Natural killer cell treated with Interleukin-12 subunit alpha and Interleukin-12 subunit beta and Interleukin-15 and Interleukin-18, amount 100 ng/mL, for 72 hours (primary cell): ENCODE measurements around the gene SFTPB. TPM values are rescaled to one million over a fixed set of nuclear protein-coding genes. Genes with fewer than 3 reads are reported as not detected.
A peak's percentile ranks its signal among the peaks of the same experiment; 100 is the strongest.
"Not testable (repeated sequence)": the region's sequence is repeated elsewhere in the genome, so short reads cannot be mapped to it uniquely, and the experiment has no call there.

ENCODE experiments used
- ATAC-seq, 2 donors: fragments of 150-1000 bp; cut with Tn5 transposase in 1 of 2; sonication (Bioruptor Pico), chemical (Tn5 transposase) in 1 of 2; 2 replicates each; pipeline ENCODE4 v1.10.0; 2021
- DNase-seq: peaks from one replicate; pipeline ENCODE4 v3.0.0; 2022; ENCODE audit warnings: low spot score
- H3K27ac Mint-ChIP-seq, 2 donors: 1 replicate in 1 of 2; 2 replicates in 1 of 2; pipeline ENCODE4 v1.8.0; 2022; ENCODE audit warnings: mixed read lengths in 2 of 2, mild to moderate bottlenecking in 1 of 2, moderate library complexity in 1 of 2
- H3K27me3 Mint-ChIP-seq, 2 donors: 1 replicate in 1 of 2; 2 replicates in 1 of 2; pipeline ENCODE4 v1.8.0; 2022; ENCODE audit warnings: mixed read lengths in 2 of 2
- H3K36me3 Mint-ChIP-seq: one replicate; pipeline ENCODE4 v1.8.0; 2022; ENCODE audit warnings: mixed read lengths
- H3K4me1 Mint-ChIP-seq, 2 donors: 1 replicate in 1 of 2; 2 replicates in 1 of 2; pipeline ENCODE4 v1.8.0; 2022; ENCODE audit warnings: low read depth in 2 of 2, mixed read lengths in 2 of 2, mild to moderate bottlenecking in 1 of 2
- H3K4me3 Mint-ChIP-seq: one replicate; pipeline ENCODE4 v1.8.0; 2022; ENCODE audit warnings: mixed read lengths
- H3K9me3 Mint-ChIP-seq: 2 replicates; pipeline ENCODE4 v1.8.0; 2022; ENCODE audit warnings: mixed read lengths
- total RNA-seq, 2 donors: library from RNA; stranded (reverse); gene quantifications; one replicate each; pipeline ENCODE4 v1.2.3, GENCODE V29; 2022

SFTPB gene
- not detected for total RNA-seq

DNA sequence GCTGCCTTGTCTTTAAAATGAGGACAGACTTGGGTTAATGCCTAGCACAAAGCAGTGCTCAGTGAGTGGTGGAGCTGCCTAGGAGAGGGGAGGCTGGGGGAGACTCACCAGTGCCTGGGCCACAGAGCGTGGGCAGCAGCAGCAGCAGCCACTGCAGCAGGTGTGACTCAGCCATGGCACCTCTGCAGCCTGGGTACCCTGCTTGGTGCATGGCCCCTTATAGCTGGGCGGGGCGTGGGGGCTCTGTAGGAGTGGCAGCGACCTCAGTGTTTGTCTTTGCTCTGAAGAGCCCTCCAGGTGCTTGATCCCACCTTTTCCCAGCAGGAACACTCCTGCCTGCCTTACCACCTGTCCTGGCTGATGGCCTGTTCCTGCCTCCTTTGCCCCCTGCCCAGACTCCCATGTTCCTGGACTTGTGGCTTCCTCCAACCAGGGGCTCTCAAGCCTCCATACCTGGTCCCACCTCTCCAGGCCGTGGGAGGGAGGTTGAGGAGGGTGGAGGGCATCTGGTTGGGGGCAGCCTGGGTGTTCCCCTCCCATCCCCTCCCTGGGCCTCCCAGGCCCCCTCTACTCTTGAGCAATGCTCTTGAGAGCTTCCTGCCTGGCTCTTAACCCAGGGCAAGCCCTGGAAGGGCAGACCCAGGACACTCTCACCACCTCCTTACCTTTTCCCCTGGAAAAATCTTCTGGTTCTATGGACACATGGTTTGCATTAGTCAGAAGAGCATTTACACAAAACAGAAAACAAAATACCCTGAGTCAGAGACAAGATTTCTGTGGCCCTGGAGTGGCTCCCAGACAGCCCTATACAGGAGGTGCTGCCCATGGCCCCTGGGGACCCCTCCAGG is at the start of gene SFTPB:
Gene SFTPB (minus strand): TSS at position 191 of the 848 bp plus-strand sequence. CDS start 16 bp downstream, at position 175.
- DNase-seq (no peak), ATAC-seq (no peak)
- Mint-ChIP-seq H3K9me3 (no peaks in the 10 kb centered on the region), H3K4me3 (no peak within 1 kb of the TSS), H3K4me1 (no peaks in the 10 kb centered on the region), H3K27me3 (no peaks in the 10 kb centered on the region), H3K27ac (no peak within 1 kb of the TSS), H3K36me3 (no peaks in the 10 kb centered on the region)

GRCh38 chr2:85717308-85718008 is 49.5 kb upstream of the SFTPB start:
- no peaks in the 10 kb centered on the region for H3K36me3 Mint-ChIP-seq
- H3K4me3 Mint-ChIP-seq = no peak overlapping the region
- H3K27ac Mint-ChIP-seq = no peak overlapping the region
- H3K4me1 Mint-ChIP-seq = peaks cover 6% of the 10 kb centered on the region in 2 donors
- DNase-seq (no peak), ATAC-seq (no peak)
- no peaks in the 10 kb centered on the region for H3K9me3 Mint-ChIP-seq
- H3K27me3 Mint-ChIP-seq = no peaks in the 10 kb centered on the region

DNA sequence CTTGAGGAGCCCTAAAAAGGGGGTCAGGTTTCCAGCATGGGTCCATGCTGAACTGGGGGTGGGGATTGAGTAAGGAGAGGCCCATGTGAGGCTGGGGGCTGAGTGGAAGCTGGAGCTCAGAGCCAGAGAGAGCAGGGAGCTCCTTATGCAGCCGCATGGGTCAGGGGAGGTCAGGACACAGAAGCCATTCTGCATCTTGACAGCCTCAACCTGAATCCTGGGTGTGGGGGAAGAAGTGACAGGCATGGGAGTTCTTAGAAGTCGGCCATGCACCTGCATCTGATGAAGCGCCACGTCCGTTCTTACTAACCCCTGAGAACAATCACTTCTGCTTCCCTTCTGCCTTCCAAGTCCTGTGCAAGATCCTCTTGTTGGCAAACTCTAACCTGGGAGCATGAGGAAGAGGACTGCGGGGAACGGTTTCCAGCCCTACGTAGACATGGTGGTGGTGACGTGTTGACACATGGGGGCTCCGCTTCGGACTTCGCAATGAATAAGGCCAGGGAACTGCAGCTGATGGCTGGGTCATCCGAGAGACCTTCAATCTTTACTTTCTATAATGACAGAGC is 48.4 kb upstream of the SFTPB start:
- Mint-ChIP-seq H3K36me3 (no peaks in the 10 kb centered on the region), H3K9me3 (no peaks in the 10 kb centered on the region), H3K4me3 (no peak overlapping the region), H3K27ac (peak overlapping the region in 1 of 2 donors; percentile 39), H3K4me1 (peaks cover 6% of the 10 kb centered on the region in 2 donors), H3K27me3 (no peaks in the 10 kb centered on the region)
- ATAC-seq (no peak), DNase-seq (no peak)

- Mint-ChIP-seq H3K27ac (no peak overlapping the region), H3K27me3 (no peaks in the 10 kb centered on the region), H3K36me3 (no peaks in the 10 kb centered on the region), H3K4me3 (no peak overlapping the region), H3K4me1 (peaks cover 6% of the 10 kb centered on the region in 2 donors), H3K9me3 (no peaks in the 10 kb centered on the region)
- DNase-seq (no peak), ATAC-seq (no peak)
These were observed 46.8 kb upstream of the SFTPB start for GRCh38 chr2:85714841-85715240.

- H3K4me3 Mint-ChIP-seq = peak overlapping the region; percentile 4
- H3K9me3 Mint-ChIP-seq, DNase-seq, ATAC-seq, H3K36me3 Mint-ChIP-seq, H3K27me3 Mint-ChIP-seq, H3K4me1 Mint-ChIP-seq: not testable (repeated sequence)
- H3K27ac Mint-ChIP-seq = peak overlapping the region in 1 of 2 donors; percentile 45
These were observed 46.4 kb upstream of the SFTPB start for GRCh38 chr2:85714421-85714820.

DNA sequence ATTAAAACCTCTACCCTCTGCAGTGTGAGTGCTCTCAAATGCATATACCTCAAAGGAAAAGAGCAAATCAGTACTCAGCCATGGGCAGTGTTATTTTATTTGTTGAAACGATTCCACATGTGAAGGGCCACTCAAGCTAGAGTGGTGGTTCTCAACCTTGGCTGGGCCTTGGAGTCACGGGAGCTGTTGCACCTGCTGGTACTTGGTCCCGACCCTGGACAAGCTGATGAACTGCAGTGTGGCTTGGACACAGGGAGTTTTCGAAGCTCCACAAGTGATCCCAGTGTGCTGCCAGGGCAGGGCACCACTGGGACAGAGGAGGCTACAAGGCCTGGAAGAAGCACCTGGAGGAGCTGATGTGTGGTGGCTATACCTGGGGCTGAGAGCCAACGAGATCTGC is 45.8 kb upstream of the SFTPB start:
- DNase-seq (no peak), ATAC-seq (no peak)
- Mint-ChIP-seq H3K4me3 (no peak overlapping the region), H3K27me3 (no peaks in the 10 kb centered on the region), H3K27ac (peak overlapping the region in 1 of 2 donors; percentile 45), H3K4me1 (peaks cover 6% of the 10 kb centered on the region in 2 donors), H3K9me3 (no peaks in the 10 kb centered on the region), H3K36me3 (no peaks in the 10 kb centered on the region)

DNA sequence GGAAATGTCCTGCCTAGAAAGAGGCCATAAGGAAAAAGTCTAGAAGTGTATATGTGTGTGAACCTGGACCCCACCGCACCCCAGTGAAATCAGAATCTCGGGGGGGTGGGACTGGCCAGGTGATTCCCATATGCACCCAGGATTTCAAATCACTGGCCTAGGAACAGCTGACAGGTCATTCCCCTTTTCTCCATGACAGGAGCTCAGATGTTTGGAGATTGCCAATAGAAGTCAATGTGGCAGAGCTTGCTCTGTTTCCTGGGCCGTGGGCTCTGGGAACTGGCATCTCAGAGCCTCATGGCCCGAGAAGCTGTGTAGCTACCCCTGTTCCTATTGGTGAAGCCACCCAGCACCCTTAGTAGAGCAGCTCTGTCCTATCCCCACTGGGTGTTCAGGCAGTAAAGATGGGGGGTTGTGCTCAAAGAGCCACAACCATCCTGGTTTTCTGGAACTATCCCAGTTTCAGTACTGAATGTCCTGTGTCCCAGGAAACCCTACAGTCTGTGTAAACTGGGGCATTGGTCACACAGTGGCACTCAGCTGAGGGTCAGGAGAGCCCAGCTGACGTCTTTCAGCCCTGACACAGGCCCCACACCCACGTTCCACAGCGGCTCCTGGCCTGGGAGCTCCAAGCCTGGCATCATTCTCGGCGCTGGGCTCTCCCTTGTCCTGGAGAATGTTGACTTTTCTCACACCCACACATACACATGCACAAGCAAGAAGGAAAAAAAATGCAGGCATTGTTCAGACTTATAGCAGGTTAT is 45.0 kb upstream of the SFTPB start:
- ATAC-seq (no peak), DNase-seq (no peak)
- Mint-ChIP-seq H3K9me3 (no peaks in the 10 kb centered on the region), H3K36me3 (no peaks in the 10 kb centered on the region), H3K4me3 (no peak overlapping the region), H3K27me3 (no peaks in the 10 kb centered on the region), H3K27ac (no peak overlapping the region), H3K4me1 (peaks cover 6% of the 10 kb centered on the region in 2 donors)

GRCh38 chr2:85712336-85712735 is 44.3 kb upstream of the SFTPB start:
- Mint-ChIP-seq H3K9me3 (no peaks in the 10 kb centered on the region), H3K27ac (no peak overlapping the region), H3K27me3 (no peaks in the 10 kb centered on the region), H3K36me3 (no peaks in the 10 kb centered on the region), H3K4me3 (no peak overlapping the region), H3K4me1 (peaks cover 7 to 9% of the 10 kb centered on the region in 2 donors)
- DNase-seq (no peak), ATAC-seq (no peak)

DNA sequence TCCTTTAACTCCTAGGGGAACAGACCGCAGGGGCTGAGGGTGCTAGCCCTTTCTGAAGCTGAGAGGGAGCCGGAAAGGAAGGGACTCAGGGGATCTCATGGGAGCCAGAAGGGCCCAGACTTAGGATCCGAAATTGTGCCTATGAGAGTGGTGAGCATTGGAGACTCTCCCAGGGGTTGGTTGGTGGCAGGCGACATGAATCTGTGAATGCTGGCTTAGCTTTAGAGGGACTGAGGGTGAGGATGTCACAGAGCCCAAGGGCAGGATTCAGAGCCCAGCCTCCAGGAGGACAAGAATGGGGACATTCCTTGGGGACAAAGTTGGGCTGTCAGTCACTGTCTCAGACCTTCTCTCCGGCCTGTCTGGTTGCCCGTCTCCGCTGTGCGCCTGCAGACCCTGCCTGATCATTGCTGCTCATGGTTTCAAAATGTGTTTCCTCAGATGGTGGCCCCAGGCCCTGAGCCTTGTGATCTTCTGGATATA is 43.6 kb upstream of the SFTPB start:
- H3K36me3 Mint-ChIP-seq = no peaks in the 10 kb centered on the region
- H3K4me3 Mint-ChIP-seq = no peak overlapping the region
- peaks cover 14 to 16% of the 10 kb centered on the region in 2 donors for H3K4me1 Mint-ChIP-seq
- no peaks in the 10 kb centered on the region for H3K27me3 Mint-ChIP-seq
- no peaks in the 10 kb centered on the region for H3K9me3 Mint-ChIP-seq
- H3K27ac Mint-ChIP-seq = peak overlapping the region in 1 of 2 donors; percentile 76
- DNase-seq (no peak), ATAC-seq (no peak)

GRCh38 chr2:85710687-85711577 is 42.9 kb upstream of the SFTPB start:
- Mint-ChIP-seq H3K27ac (peak overlapping the region in 1 of 2 donors; percentile 76), H3K4me3 (no peak overlapping the region), H3K36me3 (no peaks in the 10 kb centered on the region), H3K4me1 (peaks cover 21 to 23% of the 10 kb centered on the region in 2 donors), H3K27me3 (no peaks in the 10 kb centered on the region), H3K9me3 (no peaks in the 10 kb centered on the region)
- no peak for ATAC-seq
- DNase-seq = no peak

- peak overlapping the region in 1 of 2 donors; percentile 76 for H3K27ac Mint-ChIP-seq
- peaks cover 31 to 32% of the 10 kb centered on the region in 2 donors for H3K4me1 Mint-ChIP-seq
- no peak overlapping the region for H3K4me3 Mint-ChIP-seq
These were observed 41.4 kb upstream of the SFTPB start for GRCh38 chr2:85709401-85709811.

DNA sequence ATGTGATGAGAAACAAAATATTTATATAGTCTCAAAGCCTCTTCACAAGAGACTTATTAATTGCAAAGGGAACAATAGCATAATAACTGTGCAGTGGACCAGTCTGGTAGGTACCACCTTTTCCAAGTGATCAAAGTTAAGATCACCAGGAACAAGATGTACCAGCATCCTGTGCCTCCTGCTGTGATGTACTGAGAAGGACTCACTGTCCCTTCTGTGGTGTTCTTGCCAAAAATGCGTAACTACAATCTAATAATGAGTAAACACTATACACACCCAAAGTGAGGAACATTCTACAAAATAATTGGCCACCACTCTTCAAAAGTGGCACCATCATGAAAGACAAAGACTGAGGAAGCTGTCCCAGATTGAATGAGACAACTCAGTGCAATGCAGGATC is 40.6 kb upstream of the SFTPB start:
- no peak overlapping the region for H3K4me3 Mint-ChIP-seq
- no peaks in the 10 kb centered on the region for H3K27me3 Mint-ChIP-seq
- peaks cover 35 to 40% of the 10 kb centered on the region in 2 donors for H3K4me1 Mint-ChIP-seq
- no peak overlapping the region for H3K27ac Mint-ChIP-seq
- peaks cover 6% of the 10 kb centered on the region for H3K36me3 Mint-ChIP-seq
- peaks cover 3% of the 10 kb centered on the region for H3K9me3 Mint-ChIP-seq
- DNase-seq (no peak), ATAC-seq (no peak)

More at GRCh38 chr2:85709401-85709811, 41.4 kb upstream of the SFTPB start:
- DNase-seq (no peak), ATAC-seq (no peak)
- H3K9me3 Mint-ChIP-seq = no peaks in the 10 kb centered on the region
- H3K27me3 Mint-ChIP-seq = no peaks in the 10 kb centered on the region
- H3K36me3 Mint-ChIP-seq = no peaks in the 10 kb centered on the region
